ENCODE results near the gene MAGEA3.

DNA sequence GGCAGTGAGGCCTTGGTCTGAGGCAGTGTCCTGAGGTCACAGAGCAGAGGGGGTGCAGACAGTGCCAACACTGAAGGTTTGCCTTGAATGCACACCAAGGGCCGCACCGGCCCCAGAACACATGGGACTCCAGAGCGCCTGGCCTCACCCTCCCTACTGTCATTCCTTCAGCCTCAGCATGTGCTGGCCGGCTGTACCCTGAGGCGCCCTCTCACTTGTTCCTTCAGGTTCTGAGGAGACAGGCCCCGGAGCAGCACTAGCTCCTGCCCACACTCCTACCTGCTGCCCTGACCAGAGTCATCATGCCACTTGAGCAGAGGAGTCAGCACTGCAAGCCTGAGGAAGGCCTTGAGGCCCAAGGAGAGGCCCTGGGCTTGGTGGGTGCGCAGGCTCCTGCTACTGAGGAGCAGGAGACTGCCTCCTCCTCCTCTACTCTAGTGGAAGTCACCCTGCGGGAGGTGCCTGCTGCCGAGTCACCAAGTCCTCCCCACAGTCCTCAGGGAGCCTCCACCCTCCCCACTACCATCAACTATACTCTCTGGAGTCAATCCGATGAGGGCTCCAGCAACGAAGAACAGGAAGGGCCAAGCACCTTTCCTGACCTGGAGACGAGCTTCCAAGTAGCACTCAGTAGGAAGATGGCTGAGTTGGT, 37.4 kb downstream of the MAGEA3 start:
- TF ChIP-seq, protein P1, sequence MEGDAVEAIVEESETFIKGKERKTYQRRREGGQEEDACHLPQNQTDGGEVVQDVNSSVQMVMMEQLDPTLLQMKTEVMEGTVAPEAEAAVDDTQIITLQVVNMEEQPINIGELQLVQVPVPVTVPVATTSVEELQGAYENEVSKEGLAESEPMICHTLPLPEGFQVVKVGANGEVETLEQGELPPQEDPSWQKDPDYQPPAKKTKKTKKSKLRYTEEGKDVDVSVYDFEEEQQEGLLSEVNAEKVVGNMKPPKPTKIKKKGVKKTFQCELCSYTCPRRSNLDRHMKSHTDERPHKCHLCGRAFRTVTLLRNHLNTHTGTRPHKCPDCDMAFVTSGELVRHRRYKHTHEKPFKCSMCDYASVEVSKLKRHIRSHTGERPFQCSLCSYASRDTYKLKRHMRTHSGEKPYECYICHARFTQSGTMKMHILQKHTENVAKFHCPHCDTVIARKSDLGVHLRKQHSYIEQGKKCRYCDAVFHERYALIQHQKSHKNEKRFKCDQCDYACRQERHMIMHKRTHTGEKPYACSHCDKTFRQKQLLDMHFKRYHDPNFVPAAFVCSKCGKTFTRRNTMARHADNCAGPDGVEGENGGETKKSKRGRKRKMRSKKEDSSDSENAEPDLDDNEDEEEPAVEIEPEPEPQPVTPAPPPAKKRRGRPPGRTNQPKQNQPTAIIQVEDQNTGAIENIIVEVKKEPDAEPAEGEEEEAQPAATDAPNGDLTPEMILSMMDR (IDR thresholded peaks at IDR 0.05) = no peak
- no peak for TF ChIP-seq POLR2A (IDR thresholded peaks at IDR 0.05)
- TF ChIP-seq POLR2AphosphoS5 (IDR thresholded peaks at IDR 0.05) = no peak
- no peak for TF ChIP-seq EP300 (IDR thresholded peaks at IDR 0.05)
